ENCODE data around the gene ABHD1.

Gene ABHD1

DNA sequence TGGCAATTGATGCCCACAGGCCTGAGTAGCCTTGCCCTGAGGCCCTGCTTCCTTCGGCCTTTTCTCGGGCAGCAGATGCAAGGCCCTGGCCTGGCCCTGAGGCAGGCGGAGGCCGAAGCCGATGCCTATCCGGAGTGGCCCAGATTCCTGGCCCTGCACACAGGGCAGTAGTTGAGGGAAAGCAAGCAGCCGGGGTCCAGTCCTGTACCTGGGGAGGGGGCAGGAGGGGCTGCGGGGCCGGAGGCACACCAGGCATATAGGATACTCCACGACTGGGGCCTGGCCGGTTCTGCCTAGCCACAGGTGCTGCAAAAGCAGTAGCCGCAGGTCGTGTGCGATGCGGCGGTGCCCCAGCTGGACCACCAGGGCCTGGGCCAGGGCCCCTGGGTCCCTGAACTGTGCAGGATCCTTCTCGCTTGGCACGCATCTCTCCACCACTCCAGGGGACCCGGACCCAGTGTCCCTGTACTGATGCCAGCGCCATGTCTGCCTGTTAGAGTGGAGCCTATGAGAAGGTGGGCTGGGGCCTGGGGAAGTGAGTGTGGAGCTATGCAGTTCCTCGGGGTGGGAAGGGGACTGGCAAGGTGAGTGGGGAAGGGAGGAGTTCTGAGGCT is 13.8 kb downstream of the ABHD1 start:
- Histone ChIP-seq H3K4me1 (ENCODE audit: control insufficient read depth, insufficient read depth, low read length) (peaks cover 6% of the 10 kb centered on the region), H3K4me3 (ENCODE audit: insufficient read depth, low read depth, low read length) (no peak overlapping the region), H3K27ac (ENCODE audit: insufficient read depth, low read depth, low read length, poor library complexity, severe bottlenecking) (no peak overlapping the region), H3K9me3 (ENCODE audit: control insufficient read depth, low read length) (no peaks in the 10 kb centered on the region), H3K27me3 (ENCODE audit: control insufficient read depth, insufficient read depth, low read length, poor library complexity, severe bottlenecking) (no peaks in the 10 kb centered on the region), H3K36me3 (ENCODE audit: control insufficient read depth, insufficient read depth, low read length) (peaks cover 2% of the 10 kb centered on the region)
- WGBS, 2 experiments = 94 to 95% methylated on average over 21 of the region's 21 CpGs

GRCh38 chr2:27138111-27138510 is 14.5 kb downstream of the ABHD1 start:
- H3K4me3 ChIP-seq (ENCODE audit: insufficient read depth, low read depth, low read length) = no peak overlapping the region
- WGBS, 2 experiments = 87 to 90% methylated on average over 7 of the region's 7 CpGs

DNA sequence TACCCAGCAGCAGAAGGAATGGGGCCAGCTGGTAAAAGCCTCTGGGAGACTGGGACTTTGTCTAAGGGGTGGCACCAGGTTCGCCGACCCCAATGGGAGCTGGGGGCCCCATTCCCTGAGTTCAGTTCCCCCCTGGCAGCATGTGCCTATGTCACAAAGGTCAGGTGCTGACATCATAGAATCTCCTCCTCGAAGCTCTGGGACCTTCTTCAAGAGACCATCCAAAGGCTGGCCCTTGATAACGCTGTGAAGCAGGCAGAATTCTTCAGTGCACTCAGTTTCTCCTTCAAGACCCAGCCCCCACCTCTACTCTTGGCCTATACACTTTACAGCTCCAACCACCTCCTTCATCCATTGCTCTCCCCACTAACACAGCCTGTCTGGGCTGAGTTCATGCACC is 15.7 kb downstream of the ABHD1 start, which contains the start of gene PRR30:
PRR30 (minus strand) TSS at position 101 of the 400 bp plus-strand sequence. CDS start 1,081 bp downstream, outside the sequence.
- 87 to 92% methylated on average over 4 of the region's 4 CpGs for WGBS, 2 experiments
- Histone ChIP-seq H3K27me3 (ENCODE audit: control insufficient read depth, insufficient read depth, low read length, poor library complexity, severe bottlenecking) (no peaks in the 10 kb centered on the region), H3K4me1 (ENCODE audit: control insufficient read depth, insufficient read depth, low read length) (no peaks in the 10 kb centered on the region), H3K27ac (ENCODE audit: insufficient read depth, low read depth, low read length, poor library complexity, severe bottlenecking) (no peak within 1 kb of the TSS), H3K4me3 (ENCODE audit: insufficient read depth, low read depth, low read length) (no peak within 1 kb of the TSS), H3K9me3 (ENCODE audit: control insufficient read depth, low read length) (no peaks in the 10 kb centered on the region), H3K36me3 (ENCODE audit: control insufficient read depth, insufficient read depth, low read length) (no peaks in the 10 kb centered on the region)

More at GRCh38 chr2:27138111-27138510, 14.5 kb downstream of the ABHD1 start:
- H3K9me3 ChIP-seq (ENCODE audit: control insufficient read depth, low read length) = no peaks in the 10 kb centered on the region
- H3K27ac ChIP-seq (ENCODE audit: insufficient read depth, low read depth, low read length, poor library complexity, severe bottlenecking) = no peak overlapping the region
- H3K36me3 ChIP-seq (ENCODE audit: control insufficient read depth, insufficient read depth, low read length) = no peaks in the 10 kb centered on the region
- H3K4me1 ChIP-seq (ENCODE audit: control insufficient read depth, insufficient read depth, low read length) = peaks cover 5% of the 10 kb centered on the region
- H3K27me3 ChIP-seq (ENCODE audit: control insufficient read depth, insufficient read depth, low read length, poor library complexity, severe bottlenecking) = no peaks in the 10 kb centered on the region

DNA sequence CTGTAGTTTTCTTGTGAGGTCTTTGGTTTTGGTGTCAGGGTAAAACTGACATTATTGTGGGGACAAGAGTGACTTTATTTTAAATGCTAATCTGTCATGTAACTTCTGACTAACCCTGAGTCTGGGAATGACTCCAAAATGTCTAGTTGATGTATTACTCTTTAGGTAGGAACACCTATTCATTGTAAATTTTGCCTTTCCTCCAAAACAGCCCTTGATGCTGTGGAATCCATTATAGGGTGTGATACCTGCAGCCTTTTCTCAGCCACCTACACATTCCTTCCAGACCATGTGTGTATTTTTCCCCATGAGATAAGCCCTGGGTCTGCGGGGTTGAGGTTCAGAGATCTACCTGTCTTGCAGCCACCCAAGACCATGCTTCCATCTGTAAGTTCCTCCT is 19.7 kb downstream of the ABHD1 start:
- Histone ChIP-seq H3K36me3 (ENCODE audit: control insufficient read depth, insufficient read depth, low read length) (no peaks in the 10 kb centered on the region), H3K27ac (ENCODE audit: insufficient read depth, low read depth, low read length, poor library complexity, severe bottlenecking) (no peak overlapping the region), H3K27me3 (ENCODE audit: control insufficient read depth, insufficient read depth, low read length, poor library complexity, severe bottlenecking) (no peaks in the 10 kb centered on the region), H3K4me1 (ENCODE audit: control insufficient read depth, insufficient read depth, low read length) (no peaks in the 10 kb centered on the region), H3K4me3 (ENCODE audit: insufficient read depth, low read depth, low read length) (no peak overlapping the region), H3K9me3 (ENCODE audit: control insufficient read depth, low read length) (no peaks in the 10 kb centered on the region)
- WGBS, 2 experiments = 90 to 93% methylated on average over 1 of the region's 1 CpG

DNA sequence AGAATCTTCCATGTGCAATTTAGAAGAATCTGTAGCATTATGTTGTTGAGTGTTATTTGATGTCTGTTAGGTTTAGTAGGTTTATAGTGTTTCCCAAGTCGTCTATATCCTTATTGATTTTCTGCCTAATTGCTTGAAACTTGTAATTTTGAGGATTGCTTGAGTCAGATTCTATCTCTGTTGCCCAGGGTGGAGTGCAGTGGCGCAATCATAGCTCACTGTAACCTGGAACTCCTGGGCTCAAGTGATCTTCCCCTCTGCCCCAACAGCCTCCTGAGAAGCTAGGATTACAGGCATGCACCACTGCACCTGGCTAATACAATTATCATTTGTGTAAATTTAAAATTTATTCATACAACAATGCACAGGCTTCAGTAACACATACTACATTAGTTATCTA is 22.1 kb downstream of the ABHD1 start:
- Histone ChIP-seq H3K9me3 (ENCODE audit: control insufficient read depth, low read length) (no peaks in the 10 kb centered on the region), H3K4me3 (ENCODE audit: insufficient read depth, low read depth, low read length) (no peak overlapping the region), H3K27ac (ENCODE audit: insufficient read depth, low read depth, low read length, poor library complexity, severe bottlenecking) (no peak overlapping the region), H3K36me3 (ENCODE audit: control insufficient read depth, insufficient read depth, low read length) (no peaks in the 10 kb centered on the region), H3K4me1 (ENCODE audit: control insufficient read depth, insufficient read depth, low read length) (no peaks in the 10 kb centered on the region), H3K27me3 (ENCODE audit: control insufficient read depth, insufficient read depth, low read length, poor library complexity, severe bottlenecking) (no peaks in the 10 kb centered on the region)
- 84 to 90% methylated on average over 2 of the region's 2 CpGs for WGBS, 2 experiments

DNA sequence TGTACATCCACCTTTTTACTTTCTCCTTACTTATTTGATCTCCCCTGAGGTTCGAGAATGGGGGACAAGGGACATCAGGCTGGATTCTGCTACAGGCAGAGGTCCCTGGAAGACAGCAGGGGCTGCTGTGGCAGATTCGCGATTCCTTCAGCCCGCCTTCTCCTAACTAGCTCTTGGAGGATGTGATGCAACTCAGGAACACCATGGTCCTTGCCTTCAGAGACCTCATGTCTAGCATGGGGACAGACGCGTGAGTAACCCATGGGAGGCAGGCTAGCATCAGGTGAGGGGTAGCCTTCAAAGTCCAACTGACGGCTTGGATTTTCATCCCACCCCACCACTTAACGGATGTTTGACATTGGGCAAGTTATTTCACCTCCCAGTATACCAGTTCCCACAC is 24.3 kb downstream of the ABHD1 start:
- Histone ChIP-seq H3K36me3 (ENCODE audit: control insufficient read depth, insufficient read depth, low read length) (no peaks in the 10 kb centered on the region), H3K27me3 (ENCODE audit: control insufficient read depth, insufficient read depth, low read length, poor library complexity, severe bottlenecking) (no peaks in the 10 kb centered on the region), H3K4me1 (ENCODE audit: control insufficient read depth, insufficient read depth, low read length) (no peaks in the 10 kb centered on the region), H3K9me3 (ENCODE audit: control insufficient read depth, low read length) (no peaks in the 10 kb centered on the region), H3K27ac (ENCODE audit: insufficient read depth, low read depth, low read length, poor library complexity, severe bottlenecking) (no peak overlapping the region), H3K4me3 (ENCODE audit: insufficient read depth, low read depth, low read length) (no peak overlapping the region)
- WGBS, 2 experiments = 93 to 98% methylated on average over 8 of the region's 8 CpGs

- Histone ChIP-seq H3K9me3 (ENCODE audit: control insufficient read depth, low read length) (no peaks in the 10 kb centered on the region), H3K27ac (ENCODE audit: insufficient read depth, low read depth, low read length, poor library complexity, severe bottlenecking) (no peak within 1 kb of the TSS), H3K27me3 (ENCODE audit: control insufficient read depth, insufficient read depth, low read length, poor library complexity, severe bottlenecking) (no peaks in the 10 kb centered on the region), H3K4me3 (ENCODE audit: insufficient read depth, low read depth, low read length) (no peak within 1 kb of the TSS), H3K4me1 (ENCODE audit: control insufficient read depth, insufficient read depth, low read length) (no peaks in the 10 kb centered on the region), H3K36me3 (ENCODE audit: control insufficient read depth, insufficient read depth, low read length) (no peaks in the 10 kb centered on the region)
- WGBS, 2 experiments = 88 to 91% methylated on average over 12 of the region's 12 CpGs
These were observed 25.3 kb downstream of the ABHD1 start, which contains the start of gene TCF23 for GRCh38 chr2:27148801-27149439. Gene TCF23, plus strand, starts transcription at chr2:27149004. Its CDS starts 130 bp downstream, at chr2:27149134.

- no peak overlapping the region for H3K4me3 ChIP-seq (ENCODE audit: insufficient read depth, low read depth, low read length)
- no peaks in the 10 kb centered on the region for H3K4me1 ChIP-seq (ENCODE audit: control insufficient read depth, insufficient read depth, low read length)
- 95% methylated on average over 29 of the region's 29 CpGs for WGBS, 2 experiments
- no peak overlapping the region for H3K27ac ChIP-seq (ENCODE audit: insufficient read depth, low read depth, low read length, poor library complexity, severe bottlenecking)
- no peaks in the 10 kb centered on the region for H3K9me3 ChIP-seq (ENCODE audit: control insufficient read depth, low read length)
- no peaks in the 10 kb centered on the region for H3K27me3 ChIP-seq (ENCODE audit: control insufficient read depth, insufficient read depth, low read length, poor library complexity, severe bottlenecking)
- H3K36me3 ChIP-seq (ENCODE audit: control insufficient read depth, insufficient read depth, low read length) = no peaks in the 10 kb centered on the region
These were observed 26.2 kb downstream of the ABHD1 start for GRCh38 chr2:27149570-27150405.

- Histone ChIP-seq H3K27me3 (ENCODE audit: control insufficient read depth, insufficient read depth, low read length, poor library complexity, severe bottlenecking) (no peaks in the 10 kb centered on the region), H3K4me1 (ENCODE audit: control insufficient read depth, insufficient read depth, low read length) (no peaks in the 10 kb centered on the region), H3K9me3 (ENCODE audit: control insufficient read depth, low read length) (no peaks in the 10 kb centered on the region), H3K27ac (ENCODE audit: insufficient read depth, low read depth, low read length, poor library complexity, severe bottlenecking) (no peak overlapping the region), H3K4me3 (ENCODE audit: insufficient read depth, low read depth, low read length) (no peak overlapping the region), H3K36me3 (ENCODE audit: control insufficient read depth, insufficient read depth, low read length) (no peaks in the 10 kb centered on the region)
- WGBS, 2 experiments = 91 to 94% methylated on average over 8 of the region's 8 CpGs
These were observed 27.1 kb downstream of the ABHD1 start for GRCh38 chr2:27150639-27151230.

Data from ectodermal cell (in vitro differentiated cells).